RPMI8226 (cell line): ENCODE results near the gene HHAT.

Experiments
- DNase-seq: peaks from one replicate; pipeline ENCODE4 v3.0.0-alpha.2; 2015

HHAT gene

DNA sequence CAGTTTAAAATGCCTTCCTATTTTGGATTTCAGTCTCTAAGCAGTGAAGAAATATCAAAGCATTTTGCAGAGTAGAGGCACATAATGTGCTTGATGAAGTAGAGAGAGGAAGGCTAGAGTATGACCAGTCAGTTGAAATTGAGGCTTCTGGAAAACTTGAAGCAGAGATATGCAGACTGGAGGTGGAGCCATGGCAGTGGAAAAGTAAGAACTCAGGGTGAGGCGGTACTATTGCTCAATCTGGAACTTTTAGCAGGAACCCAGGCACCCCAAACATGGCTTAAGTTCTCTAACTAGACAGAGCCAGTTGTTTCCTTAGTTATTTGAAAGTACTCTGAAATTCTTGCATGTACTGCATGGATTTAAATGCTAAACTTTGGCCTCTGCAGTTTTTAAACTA lies 288.6 kb downstream of the HHAT start:
- DNase-seq = no peak

GRCh38 chr1:210618369-210618768 lies 289.7 kb downstream of the HHAT start:
- no peak for DNase-seq

GRCh38 chr1:210620867-210621488 lies 292.3 kb downstream of the HHAT start:
- no peak for DNase-seq

GRCh38 chr1:210621712-210622111 lies 293.0 kb downstream of the HHAT start:
- no peak for DNase-seq

- DNase-seq = no peak
Observed at GRCh38 chr1:210624722-210625121, 296.0 kb downstream of the HHAT start.

DNA sequence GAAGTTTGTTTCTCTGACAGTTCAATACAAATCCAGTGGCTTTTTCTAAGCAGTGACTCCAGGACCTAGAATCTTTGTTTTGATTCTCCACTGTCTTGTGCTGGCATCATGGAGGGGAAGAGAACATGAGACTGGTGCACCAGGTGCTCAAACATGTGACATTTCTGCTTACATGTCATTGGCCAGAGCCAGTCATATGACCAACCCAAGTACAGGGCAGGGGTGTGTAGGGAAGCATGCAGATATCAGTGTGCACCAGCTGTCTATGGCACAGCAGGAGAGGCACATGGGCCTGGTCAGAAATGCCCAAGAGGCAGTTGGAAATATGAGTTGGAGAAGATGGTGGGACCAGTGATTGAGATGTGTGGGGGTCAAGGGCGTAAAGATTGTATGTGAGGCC lies 297.0 kb downstream of the HHAT start:
- DNase-seq = no peak

- no peak for DNase-seq
Observed at GRCh38 chr1:210626341-210626740, 297.6 kb downstream of the HHAT start.

DNA sequence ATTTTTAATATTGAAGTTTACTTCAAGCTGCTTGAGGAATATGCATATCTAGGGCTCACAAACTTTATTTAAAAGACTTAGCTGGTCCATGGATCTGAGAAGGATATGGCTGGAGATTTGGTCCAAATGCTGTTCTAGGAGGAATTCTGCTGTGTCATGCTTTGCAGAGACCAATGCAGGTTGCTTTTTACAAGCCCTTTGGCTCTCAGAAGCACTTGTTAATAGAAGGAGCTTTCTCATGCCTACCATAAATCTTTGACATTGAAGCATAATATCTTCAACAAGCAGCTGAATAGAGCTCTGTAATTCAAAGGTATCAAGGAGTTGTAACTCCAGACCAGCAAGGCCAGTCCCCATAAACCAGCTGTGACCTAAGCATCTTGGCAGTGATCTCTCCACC lies 299.1 kb downstream of the HHAT start:
- DNase-seq = no peak

DNA sequence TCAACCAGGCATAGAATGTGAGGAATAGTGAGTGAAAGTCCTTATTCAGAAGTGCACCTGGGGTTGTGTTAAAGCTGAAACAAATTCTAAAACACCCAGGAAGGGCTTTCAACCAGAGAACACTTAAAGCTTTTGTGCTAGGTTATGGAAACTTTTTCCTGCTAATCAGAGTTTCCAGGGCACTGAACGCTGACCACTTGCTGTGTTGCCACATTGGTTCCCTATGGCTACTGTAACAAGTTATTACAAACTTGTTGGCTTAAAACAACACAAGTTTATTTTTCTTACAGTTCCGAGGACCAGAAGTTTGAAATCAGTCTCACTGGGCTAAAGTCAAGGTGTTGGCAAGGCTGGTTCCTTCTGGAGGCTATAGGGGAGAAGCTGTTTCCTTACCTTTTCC lies 300.6 kb downstream of the HHAT start:
- DNase-seq = no peak

GRCh38 chr1:210631399-210631798 lies 302.7 kb downstream of the HHAT start:
- no peak for DNase-seq

DNA sequence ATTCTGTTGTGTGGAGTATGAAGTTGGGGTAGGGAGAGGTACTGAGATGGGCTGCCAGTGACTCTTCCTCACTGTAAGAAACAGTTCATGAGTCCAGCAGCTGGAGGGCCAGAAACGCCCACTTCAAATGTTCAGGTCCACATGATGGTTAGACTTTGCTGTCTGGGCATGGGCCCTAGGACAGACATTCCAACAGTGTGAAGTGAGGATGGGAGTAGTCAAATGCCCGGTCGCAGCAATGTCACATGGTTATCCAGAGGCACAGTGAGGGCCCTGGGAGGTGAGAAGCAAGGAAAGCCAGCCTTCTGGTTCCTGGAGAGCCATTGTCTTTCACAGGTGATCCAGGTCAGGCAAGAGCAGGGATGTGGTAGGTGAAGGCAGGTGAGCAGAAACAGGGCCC lies 304.4 kb downstream of the HHAT start:
- DNase-seq = no peak

- no peak for DNase-seq
Observed at GRCh38 chr1:210633636-210634035, 304.9 kb downstream of the HHAT start.

- no peak for DNase-seq
Observed at GRCh38 chr1:210635108-210635507, 306.4 kb downstream of the HHAT start.

DNA sequence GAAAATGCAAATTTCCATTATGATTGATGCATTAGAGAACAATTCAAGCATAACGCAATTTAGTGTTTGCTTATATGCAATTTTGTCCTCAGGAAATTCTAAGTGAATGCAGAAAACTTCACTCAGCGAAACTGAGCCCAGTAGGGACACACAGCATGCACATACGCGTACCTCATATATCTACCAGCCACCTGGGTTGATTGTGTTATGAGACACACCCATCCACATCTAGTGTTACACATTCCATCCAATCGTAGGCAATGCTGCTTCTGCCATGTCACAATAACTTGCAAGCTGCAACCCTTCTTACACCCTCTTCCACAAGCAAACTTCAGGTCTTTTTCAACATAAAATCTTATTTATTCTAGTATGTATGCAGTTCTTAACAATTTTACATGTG lies 312.9 kb downstream of the HHAT start:
- DNase-seq = no peak

DNA sequence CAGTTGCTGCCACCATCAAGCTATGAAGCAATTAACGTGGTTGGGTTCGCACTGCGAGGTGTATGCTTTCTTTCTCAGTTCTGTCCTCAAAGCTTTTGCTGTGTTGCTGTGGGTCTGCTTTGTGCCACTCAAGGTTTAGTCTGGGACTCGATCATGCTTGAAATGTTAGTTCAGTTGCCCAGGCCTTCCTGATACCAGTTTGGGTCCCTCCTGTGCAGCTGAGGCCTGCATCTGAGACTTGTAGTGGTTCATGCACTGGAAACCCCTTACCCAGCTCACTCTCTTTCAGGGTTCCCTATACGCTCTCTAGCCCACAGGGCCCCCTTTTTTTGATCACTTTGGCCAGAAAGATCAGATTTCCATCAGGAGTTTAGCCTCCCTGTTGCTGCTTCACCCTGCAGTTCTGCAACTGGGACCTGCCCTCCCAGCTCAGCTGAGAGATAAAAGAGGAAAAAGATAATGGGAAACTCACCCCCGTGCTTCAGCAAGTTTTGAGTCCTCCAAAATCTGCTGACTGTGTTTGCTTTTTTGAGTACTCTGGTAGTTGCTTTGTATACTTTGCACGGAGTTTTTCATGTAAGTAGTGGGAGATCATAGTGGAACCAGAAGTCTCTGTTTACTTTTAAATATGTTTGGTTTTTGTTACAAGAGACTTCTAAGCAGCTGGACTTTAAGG lies 317.0 kb downstream of the HHAT start:
- no peak for DNase-seq

GRCh38 chr1:210646258-210646616 lies 317.5 kb downstream of the HHAT start:
- no peak for DNase-seq

DNA sequence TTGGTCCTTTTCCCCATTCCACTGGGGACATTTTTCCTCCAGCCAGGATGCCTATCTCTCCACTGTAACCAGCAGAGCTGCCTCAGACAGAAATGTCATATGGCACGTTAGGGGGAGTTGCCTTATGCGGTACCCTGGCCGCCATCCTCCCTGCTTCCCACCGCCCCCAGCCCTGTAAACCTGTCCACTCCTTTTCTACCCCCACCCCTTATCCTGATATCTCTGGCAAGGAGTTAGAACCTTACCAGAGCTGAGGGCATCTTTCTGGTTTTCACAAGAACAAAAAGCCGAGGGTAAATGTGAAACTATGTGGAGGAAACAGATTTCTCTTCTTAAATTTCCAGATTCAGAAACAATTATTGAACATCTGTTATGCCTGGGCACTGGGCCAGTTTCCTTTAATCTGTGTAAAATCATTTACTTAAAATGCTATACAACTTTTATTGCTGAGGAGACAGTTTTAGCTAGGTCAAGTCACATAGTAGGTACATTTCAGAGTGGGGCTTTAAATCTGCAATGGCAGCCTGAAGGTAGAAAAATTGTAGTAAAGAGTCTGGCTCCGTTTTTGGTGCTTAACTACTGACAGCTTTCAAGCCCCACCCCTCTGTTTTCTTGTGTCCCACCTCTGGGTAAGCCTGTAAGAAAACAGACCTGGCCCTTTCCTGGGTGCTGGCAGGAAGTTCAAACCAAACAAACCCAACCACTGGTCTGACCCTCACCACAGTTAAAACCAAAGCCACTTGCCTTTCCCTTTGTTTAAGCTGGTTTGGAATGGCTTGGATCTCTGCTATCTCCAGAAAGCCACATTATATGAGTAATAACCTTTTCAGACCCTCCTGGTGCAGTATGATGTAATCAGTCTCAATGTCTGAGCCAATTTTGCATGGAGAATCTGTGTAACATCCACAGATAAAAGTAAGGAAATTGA lies 319.0 kb downstream of the HHAT start:
- no peak for DNase-seq

DNA sequence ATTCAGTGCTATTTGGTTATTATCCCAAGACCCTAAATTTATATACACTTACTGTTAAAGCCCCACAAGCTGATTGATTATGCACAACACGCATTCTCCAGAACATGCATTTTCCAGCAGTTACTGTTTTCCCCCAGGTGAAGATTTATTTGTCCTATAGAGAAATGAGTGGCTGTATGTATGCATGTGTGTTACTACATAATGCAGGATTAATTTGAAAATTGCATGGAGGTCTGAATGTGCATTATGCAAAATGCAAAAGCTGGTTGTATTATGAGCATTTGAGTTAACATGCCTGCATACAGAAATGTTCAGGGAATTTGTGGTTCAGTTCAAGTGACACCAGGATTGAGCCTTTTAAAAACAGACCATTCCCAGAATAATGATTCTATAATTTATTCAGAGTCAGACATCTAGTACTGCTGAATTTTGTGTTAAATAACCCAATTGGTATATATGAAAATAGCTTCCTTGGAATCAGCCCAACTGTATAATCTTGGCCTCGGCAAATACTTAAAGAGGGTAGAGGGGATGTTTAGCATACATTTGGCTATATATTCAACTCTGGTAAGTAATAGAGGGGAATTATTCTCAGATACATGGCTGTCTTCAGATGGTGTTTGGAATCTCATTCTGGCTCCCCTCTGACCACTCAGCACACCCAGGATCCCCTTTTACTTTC lies 320.0 kb downstream of the HHAT start:
- DNase-seq = no peak

GRCh38 chr1:210650403-210650802 lies 321.7 kb downstream of the HHAT start:
- DNase-seq = no peak

DNA sequence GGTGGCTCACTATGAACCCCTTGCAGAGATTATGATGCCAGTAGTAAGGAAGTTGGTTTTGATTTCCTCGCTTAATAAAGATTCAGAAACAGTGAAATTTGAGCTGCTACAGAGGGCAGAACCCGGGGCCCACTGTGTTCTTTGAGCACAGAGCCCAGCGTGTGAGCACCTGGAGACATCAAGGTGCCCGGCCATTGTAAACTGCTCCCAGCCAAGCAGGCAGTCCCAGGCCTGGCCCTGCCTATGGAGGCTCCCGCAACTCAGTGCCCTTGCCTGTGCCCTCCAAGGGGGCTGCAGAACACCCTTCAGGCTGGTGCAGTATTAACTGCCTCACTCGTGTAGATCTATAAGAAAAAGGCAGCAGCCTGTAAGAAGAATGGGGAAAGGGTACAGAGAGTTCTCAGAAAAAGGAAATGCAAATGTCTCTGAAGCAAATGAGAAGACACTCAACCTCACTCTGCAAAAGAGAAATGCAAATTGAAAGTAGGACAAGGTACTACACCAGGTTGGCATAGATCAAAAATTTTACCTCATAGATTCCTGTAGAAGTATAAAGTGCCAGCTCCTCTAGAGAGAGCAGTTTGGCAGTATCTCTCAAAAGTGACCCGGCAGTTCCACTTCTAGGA lies 323.7 kb downstream of the HHAT start:
- DNase-seq = no peak

GRCh38 chr1:210653771-210654170 lies 325.1 kb downstream of the HHAT start:
- no peak for DNase-seq

DNA sequence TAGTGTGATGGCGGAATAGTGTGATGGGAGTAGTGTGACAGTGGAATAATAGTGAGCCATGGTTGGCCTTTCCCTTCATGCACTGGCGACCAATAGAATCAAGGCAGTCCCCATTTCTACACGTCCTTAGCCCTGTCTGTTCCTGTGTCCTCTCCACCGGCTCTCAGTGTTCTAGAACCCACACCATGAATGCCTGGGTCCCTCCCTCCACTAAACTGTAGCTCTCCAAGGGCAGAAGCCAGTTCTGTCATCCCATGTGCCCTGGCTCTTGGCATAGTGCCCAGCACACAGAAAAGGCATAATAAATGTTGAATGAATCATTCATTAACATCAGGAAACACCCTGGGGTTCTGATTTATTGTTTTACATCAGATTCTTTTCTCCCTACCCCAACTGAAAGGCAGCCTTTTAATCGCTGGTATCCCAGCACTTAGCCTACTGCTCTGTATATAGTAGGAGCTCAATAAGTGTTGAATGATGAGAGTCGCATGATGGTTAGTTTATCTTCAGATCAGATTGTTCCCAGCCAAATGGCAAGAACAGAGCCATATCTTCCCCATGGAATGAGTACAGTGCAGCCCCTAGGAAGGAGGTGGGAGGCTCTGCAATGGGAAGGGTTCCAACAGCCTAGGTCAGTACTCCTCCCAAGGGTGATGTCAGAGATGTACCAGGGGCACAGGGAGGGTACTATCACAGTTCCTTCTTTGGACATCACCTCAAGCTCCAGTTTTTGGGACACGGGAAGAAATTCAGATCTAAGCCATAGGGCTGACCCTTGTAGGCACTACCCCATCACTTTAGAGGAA lies 325.7 kb downstream of the HHAT start:
- DNase-seq = no peak
